K562 (cell line): ENCODE results near the gene SLC22A12. TPM values are rescaled to one million over a fixed set of nuclear protein-coding genes. Genes with fewer than 3 reads are reported as not detected.

Experiments used
- BRCA1 ChIP-seq, 2 experiments: fragments of 450-650 bp in 1 of 2; sonication (generic) in 1 of 2; formaldehyde crosslinking in 1 of 2; IDR thresholded peaks; 2 replicates each; pipeline versions ENCODE4 v1.5.0 to v1.6.1; 2017 to 2020; ENCODE audit warnings: mild to moderate bottlenecking in 1 of 2, missing genetic modification reagents in 1 of 2
- CTCF ChIP-seq, 3 experiments: IDR thresholded peaks in 2 of 3; conservative IDR thresholded peaks in 1 of 3; 2 replicates each; pipeline ENCODE4 v1.5.1; 2011 to 2012; ENCODE audit warnings: low read length in 3 of 3, mild to moderate bottlenecking in 3 of 3, control low read depth in 2 of 3, improper control_type of control experiment in 1 of 3, inconsistent platforms in 1 of 3, low read depth in 1 of 3, mixed read lengths in 1 of 3, moderate library complexity in 1 of 3; ENCODE audit not compliant: insufficient read depth in 2 of 3
- ELF4 ChIP-seq: fragments of 450-650 bp; formaldehyde crosslinking; IDR thresholded peaks from 2 replicates; pipeline ENCODE4 v1.4.0; 2022; ENCODE audit warnings: missing genetic modification characterization
- ZBTB33 ChIP-seq: sonication (generic); formaldehyde crosslinking; IDR thresholded peaks from 2 replicates; pipeline ENCODE4 v1.8.1; 2023; ENCODE audit warnings: mild to moderate bottlenecking, missing genetic modification reagents
- polyA plus RNA-seq, 8 experiments: library from polyadenylated mRNA; depleted of rRNA in 4 of 8; stranded (reverse) in 5 of 8; unstranded in 3 of 8; fragments of >200 nt; fragmentation: Nextera tagmentation in 2 of 8; fragmentation: Illumina TruSeq in 1 of 8; extraction: Ambion mirVana in 2 of 8; extraction: Trizol in 1 of 8; gene quantifications; 2 replicates each; pipeline versions ENCODE4 v1.2.1 to v1.2.3, GENCODE V29; 2011 to 2014; ENCODE audit warnings: inconsistent platforms in 1 of 8, missing spikeins in 1 of 8
- total RNA-seq, 7 experiments: library from RNA; depleted of rRNA in 6 of 7; stranded (reverse); fragments of >200 nt in 6 of 7; fragmentation: Illumina TruSeq in 2 of 7; extraction: Trizol in 2 of 7; gene quantifications; 2 replicates each; pipeline versions ENCODE4 v1.2.1 to v1.2.3, GENCODE V29; 2011 to 2021; ENCODE audit warnings: low replicate concordance in 1 of 7
- TF ChIP-seq, protein P1 (sequence below), 2 experiments: fragments of 450-650 bp; IDR thresholded peaks; 2 replicates each; pipeline ENCODE4 v1.6.1; 2016; ENCODE audit warnings: mild to moderate bottlenecking in 2 of 2, borderline replicate concordance in 1 of 2, low read depth in 1 of 2, moderate library complexity in 1 of 2
- TF ChIP-seq, protein P2 (sequence below): sonication (generic); formaldehyde crosslinking; IDR thresholded peaks from 2 replicates; pipeline ENCODE4 v1.8.1; 2023; ENCODE audit warnings: mild to moderate bottlenecking, missing genetic modification reagents
- TF ChIP-seq, protein P3 (sequence below): fragments of 450-650 bp; IDR thresholded peaks from 2 replicates; pipeline ENCODE4 v1.6.1; 2016; ENCODE audit warnings: missing biosample characterization, missing genetic modification characterization
- TF ChIP-seq, protein P4 (sequence below): sonication (generic); formaldehyde crosslinking; IDR thresholded peaks from 2 replicates; pipeline ENCODE4 v1.8.1; 2022; ENCODE audit warnings: missing genetic modification reagents

SLC22A12 gene
- total and polyA plus RNA-seq, 9 of the 15 experiments (the other 6 are each of a cell fraction or from before 2014, with no cell fraction given), result not detected

- TF ChIP-seq, protein P1, sequence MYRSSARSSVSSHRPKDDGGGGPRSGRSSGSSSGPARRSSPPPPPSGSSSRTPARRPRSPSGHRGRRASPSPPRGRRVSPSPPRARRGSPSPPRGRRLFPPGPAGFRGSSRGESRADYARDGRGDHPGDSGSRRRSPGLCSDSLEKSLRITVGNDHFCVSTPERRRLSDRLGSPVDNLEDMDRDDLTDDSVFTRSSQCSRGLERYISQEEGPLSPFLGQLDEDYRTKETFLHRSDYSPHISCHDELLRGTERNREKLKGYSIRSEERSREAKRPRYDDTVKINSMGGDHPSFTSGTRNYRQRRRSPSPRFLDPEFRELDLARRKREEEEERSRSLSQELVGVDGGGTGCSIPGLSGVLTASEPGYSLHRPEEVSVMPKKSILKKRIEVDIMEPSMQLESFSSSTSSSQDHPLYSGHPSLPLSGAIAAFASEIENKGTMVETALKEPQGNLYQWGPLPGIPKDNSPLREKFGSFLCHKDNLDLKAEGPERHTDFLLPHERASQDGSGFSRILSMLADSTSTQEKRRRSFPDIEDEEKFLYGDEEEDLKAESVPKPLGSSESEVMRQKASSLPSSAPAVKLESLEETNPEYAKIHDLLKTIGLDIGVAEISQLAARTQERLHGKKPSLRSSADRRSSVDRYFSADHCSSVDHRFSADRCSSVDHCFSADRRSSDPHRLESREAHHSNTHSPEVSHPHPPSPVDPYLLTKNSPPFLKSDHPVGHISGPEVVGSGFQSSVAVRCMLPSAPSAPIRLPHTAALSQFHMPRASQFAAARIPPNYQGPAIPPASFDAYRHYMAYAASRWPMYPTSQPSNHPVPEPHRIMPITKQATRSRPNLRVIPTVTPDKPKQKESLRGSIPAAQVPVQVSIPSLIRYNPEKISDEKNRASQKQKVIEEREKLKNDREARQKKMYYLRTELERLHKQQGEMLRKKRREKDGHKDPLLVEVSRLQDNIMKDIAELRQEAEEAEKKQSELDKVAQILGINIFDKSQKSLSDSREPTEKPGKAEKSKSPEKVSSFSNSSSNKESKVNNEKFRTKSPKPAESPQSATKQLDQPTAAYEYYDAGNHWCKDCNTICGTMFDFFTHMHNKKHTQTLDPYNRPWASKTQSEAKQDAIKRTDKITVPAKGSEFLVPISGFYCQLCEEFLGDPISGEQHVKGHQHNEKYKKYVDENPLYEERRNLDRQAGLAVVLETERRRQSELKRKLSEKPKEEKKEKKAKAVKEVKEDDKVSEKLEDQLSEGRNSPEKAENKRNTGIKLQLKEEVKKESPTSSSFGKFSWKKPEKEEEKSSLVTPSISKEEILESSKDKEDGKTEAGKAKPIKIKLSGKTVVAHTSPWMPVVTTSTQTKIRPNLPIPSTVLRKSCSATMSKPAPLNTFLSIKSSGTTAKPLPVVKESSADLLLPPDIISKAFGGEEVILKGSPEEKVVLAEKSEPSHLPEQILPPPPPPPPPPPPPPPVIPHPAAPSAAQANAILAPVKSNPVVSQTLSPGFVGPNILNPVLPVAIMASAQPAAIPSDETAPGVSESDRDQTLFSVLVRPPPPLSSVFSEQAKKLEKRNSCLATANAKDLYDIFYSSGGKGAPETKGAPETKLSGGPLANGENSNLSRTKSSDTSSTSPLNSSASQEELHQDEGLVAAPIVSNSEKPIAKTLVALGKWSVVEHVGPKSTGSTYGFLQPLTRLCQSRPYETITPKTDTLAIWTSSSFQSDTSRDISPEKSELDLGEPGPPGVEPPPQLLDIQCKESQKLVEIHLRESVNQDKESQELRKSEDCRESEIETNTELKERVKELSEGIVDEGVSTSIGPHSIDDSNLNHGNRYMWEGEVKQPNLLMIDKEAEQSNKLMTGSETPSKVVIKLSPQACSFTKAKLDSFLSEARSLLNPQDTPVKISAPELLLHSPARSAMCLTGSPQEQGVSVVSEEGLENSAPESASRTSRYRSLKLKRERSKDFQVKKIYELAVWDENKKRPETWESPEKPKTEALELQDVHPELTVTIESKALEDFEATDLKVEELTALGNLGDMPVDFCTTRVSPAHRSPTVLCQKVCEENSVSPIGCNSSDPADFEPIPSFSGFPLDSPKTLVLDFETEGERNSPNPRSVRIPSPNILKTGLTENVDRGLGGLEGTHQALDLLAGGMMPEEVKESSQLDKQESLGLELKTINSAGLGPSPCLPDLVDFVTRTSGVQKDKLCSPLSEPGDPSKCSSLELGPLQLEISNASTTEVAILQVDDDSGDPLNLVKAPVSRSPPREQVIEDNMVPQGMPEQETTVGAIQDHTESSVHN (IDR thresholded peaks at IDR 0.05; ENCODE audit: borderline replicate concordance in 1 of 2, low read depth in 1 of 2), result no peak
- TF ChIP-seq, protein P2, sequence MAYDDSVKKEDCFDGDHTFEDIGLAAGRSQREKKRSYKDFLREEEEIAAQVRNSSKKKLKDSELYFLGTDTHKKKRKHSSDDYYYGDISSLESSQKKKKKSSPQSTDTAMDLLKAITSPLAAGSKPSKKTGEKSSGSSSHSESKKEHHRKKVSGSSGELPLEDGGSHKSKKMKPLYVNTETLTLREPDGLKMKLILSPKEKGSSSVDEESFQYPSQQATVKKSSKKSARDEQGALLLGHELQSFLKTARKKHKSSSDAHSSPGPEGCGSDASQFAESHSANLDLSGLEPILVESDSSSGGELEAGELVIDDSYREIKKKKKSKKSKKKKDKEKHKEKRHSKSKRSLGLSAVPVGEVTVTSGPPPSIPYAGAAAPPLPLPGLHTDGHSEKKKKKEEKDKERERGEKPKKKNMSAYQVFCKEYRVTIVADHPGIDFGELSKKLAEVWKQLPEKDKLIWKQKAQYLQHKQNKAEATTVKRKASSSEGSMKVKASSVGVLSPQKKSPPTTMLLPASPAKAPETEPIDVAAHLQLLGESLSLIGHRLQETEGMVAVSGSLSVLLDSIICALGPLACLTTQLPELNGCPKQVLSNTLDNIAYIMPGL (CRISPR knock-in tag), result no peak
- TF ChIP-seq, protein P3, sequence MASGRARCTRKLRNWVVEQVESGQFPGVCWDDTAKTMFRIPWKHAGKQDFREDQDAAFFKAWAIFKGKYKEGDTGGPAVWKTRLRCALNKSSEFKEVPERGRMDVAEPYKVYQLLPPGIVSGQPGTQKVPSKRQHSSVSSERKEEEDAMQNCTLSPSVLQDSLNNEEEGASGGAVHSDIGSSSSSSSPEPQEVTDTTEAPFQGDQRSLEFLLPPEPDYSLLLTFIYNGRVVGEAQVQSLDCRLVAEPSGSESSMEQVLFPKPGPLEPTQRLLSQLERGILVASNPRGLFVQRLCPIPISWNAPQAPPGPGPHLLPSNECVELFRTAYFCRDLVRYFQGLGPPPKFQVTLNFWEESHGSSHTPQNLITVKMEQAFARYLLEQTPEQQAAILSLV (tag), result no peak
- TF ChIP-seq BRCA1 (IDR thresholded peaks at IDR 0.05) (no peak), BRCA1 (CRISPR knock-in tag; IDR thresholded peaks at IDR 0.05) (no peak), CTCF (IDR thresholded peaks at IDR 0.05 in 2 of 3, conservative IDR thresholded peaks at IDR 0.05 in 1 of 3; ENCODE audit: insufficient read depth in 2 of 3, low read depth in 1 of 3, low read length in 3 of 3) (peak; percentile 60 to 70 (median 62); a peak in 5 of 6 replicates), ELF4 (CRISPR knock-in tag) (no peak), ZBTB33 (no peak)
- TF ChIP-seq, protein P4, sequence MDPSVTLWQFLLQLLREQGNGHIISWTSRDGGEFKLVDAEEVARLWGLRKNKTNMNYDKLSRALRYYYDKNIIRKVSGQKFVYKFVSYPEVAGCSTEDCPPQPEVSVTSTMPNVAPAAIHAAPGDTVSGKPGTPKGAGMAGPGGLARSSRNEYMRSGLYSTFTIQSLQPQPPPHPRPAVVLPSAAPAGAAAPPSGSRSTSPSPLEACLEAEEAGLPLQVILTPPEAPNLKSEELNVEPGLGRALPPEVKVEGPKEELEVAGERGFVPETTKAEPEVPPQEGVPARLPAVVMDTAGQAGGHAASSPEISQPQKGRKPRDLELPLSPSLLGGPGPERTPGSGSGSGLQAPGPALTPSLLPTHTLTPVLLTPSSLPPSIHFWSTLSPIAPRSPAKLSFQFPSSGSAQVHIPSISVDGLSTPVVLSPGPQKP, result no peak
Measured at GRCh38 chr11:64629796-64630562, 39.0 kb downstream of the SLC22A12 start (continued).
